GM19467 (cell line): Measurements from ENCODE around the gene COL6A2.
"Not testable (repeated sequence)": the region's sequence is repeated elsewhere in the genome, so short reads cannot be mapped to it uniquely, and the experiment has no call there.

Experiments used
- ATAC-seq: cut with Tn5 transposase; IDR thresholded peaks from one replicate; pipeline ENCODE4 v1.9.1; 2021; ENCODE audit warnings: mild to moderate bottlenecking, moderate library complexity; ENCODE audit not compliant: unreplicated experiment

Gene COL6A2

GRCh38 chr21:46168659-46169386 lies 70.9 kb downstream of the COL6A2 start:
- no peak for ATAC-seq

GRCh38 chr21:46170436-46171193 lies 72.7 kb downstream of the COL6A2 start:
- ATAC-seq = not testable (repeated sequence)

DNA sequence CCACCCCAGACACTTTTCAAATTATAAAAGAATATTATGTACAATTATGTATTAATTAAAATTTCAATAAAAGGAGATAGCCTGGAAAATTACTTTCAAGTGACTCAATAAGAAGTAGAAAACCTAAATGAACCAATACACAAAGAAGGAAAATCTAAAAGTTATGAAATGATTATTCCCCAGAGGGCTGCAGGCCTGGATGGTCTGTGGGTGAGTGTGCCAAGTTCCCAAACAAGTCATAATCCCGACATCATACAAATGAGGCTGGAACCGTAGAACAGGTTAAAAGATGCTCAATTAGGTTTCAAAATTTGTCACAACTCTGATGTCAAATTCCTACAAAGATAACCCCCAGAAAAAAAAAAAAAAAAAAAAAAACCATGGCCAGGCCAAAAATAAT lies 73.7 kb downstream of the COL6A2 start:
- ATAC-seq = no peak

DNA sequence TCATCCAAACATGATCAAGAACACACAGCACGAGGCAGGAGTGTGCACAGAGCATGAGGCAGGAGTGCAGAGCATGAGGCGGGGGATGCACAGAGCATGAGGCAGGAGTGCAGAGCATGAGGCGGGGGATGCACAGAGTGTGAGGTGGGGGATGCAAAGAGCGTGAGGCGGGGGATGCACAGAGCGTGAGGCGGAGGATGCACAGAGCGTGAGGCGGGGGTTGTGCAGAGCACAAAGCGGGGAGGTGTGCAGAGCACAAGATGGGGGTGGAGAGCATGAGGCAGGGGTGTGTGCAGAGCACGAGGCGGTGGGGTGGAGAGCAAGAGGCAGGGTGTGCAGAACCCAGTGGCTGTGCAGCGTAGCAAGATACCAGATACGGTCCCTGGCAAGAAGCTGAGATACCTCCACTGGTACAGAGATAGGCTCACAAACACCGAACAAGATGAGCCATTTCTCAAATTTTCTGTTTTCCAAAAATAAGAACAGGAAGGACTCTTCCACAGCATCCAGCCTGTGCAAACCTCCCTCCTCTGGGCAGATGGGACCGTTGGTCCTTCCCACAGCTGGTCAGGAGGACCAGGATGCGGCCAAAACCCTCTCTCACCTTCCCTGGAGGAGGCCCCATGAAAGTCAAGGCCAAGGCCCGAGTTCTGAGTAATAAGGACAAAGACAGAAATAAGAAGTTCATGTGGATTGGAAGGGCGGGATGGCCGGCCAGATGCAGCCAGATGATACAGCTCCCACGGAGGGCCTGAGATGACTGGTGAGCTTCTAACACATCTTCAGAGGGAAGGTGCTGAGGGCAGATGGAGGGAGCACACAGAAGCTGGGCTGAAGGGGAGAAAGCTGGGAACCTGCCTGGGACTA lies 74.3 kb downstream of the COL6A2 start:
- no peak for ATAC-seq

GRCh38 chr21:46172863-46173528 lies 75.1 kb downstream of the COL6A2 start:
- no peak for ATAC-seq

DNA sequence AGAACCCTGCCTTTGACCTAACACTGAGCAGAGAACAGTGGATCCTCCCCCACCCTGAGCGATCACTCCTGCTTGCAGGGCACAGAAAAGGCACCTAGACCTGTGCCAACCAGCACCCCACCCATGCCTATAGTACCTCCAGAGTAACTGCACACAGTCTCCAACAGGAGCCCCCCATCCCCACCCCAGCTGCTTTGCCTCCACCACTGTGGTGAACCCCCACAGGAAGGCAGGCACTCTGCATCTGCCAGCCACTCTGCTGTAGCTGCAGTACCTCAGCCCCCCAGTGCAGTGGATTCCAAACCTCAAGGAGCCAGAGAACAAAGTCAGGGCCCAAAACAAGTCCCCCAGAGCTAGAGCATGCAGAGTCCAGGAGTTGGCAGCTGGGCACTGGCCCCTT lies 75.7 kb downstream of the COL6A2 start:
- no peak for ATAC-seq

- ATAC-seq = not testable (repeated sequence)
Observed at GRCh38 chr21:46176443-46177129, 78.7 kb downstream of the COL6A2 start.

DNA sequence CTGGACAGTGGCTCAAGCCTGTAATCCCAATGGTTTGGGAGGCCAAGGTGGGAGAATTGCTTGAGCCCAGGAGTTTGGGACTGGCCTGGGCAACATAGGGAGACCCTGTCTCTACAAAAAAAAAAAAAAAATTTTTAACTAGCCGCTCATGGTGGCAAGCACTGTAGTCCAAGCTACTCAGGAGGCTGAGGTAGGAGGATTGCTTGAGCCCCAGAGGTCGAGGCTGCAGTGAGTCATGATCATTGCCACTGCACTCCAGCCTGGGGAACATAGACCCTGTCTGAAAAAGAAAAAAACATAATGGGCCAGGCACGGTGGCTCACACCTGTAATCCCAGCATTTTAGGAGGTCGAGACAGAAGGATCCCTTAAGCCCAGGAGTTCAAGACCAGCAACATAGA lies 81.0 kb downstream of the COL6A2 start:
- ATAC-seq = no peak
